Measurements from ENCODE around the gene CA9.

CA9 gene

GRCh38 chr9:35705372-35705771 lies 31.6 kb downstream of the CA9 start:
- TF ChIP-seq, protein P1, sequence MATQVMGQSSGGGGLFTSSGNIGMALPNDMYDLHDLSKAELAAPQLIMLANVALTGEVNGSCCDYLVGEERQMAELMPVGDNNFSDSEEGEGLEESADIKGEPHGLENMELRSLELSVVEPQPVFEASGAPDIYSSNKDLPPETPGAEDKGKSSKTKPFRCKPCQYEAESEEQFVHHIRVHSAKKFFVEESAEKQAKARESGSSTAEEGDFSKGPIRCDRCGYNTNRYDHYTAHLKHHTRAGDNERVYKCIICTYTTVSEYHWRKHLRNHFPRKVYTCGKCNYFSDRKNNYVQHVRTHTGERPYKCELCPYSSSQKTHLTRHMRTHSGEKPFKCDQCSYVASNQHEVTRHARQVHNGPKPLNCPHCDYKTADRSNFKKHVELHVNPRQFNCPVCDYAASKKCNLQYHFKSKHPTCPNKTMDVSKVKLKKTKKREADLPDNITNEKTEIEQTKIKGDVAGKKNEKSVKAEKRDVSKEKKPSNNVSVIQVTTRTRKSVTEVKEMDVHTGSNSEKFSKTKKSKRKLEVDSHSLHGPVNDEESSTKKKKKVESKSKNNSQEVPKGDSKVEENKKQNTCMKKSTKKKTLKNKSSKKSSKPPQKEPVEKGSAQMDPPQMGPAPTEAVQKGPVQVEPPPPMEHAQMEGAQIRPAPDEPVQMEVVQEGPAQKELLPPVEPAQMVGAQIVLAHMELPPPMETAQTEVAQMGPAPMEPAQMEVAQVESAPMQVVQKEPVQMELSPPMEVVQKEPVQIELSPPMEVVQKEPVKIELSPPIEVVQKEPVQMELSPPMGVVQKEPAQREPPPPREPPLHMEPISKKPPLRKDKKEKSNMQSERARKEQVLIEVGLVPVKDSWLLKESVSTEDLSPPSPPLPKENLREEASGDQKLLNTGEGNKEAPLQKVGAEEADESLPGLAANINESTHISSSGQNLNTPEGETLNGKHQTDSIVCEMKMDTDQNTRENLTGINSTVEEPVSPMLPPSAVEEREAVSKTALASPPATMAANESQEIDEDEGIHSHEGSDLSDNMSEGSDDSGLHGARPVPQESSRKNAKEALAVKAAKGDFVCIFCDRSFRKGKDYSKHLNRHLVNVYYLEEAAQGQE (IDR thresholded peaks at IDR 0.05; ENCODE audit: insufficient replicate concordance, low read depth): no peak
- TF ChIP-seq, protein P2, sequence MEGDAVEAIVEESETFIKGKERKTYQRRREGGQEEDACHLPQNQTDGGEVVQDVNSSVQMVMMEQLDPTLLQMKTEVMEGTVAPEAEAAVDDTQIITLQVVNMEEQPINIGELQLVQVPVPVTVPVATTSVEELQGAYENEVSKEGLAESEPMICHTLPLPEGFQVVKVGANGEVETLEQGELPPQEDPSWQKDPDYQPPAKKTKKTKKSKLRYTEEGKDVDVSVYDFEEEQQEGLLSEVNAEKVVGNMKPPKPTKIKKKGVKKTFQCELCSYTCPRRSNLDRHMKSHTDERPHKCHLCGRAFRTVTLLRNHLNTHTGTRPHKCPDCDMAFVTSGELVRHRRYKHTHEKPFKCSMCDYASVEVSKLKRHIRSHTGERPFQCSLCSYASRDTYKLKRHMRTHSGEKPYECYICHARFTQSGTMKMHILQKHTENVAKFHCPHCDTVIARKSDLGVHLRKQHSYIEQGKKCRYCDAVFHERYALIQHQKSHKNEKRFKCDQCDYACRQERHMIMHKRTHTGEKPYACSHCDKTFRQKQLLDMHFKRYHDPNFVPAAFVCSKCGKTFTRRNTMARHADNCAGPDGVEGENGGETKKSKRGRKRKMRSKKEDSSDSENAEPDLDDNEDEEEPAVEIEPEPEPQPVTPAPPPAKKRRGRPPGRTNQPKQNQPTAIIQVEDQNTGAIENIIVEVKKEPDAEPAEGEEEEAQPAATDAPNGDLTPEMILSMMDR (IDR thresholded peaks at IDR 0.05; ENCODE audit: insufficient read depth, low read length): no peak
- TF ChIP-seq POLR2AphosphoS5 (IDR thresholded peaks at IDR 0.05; ENCODE audit: low read depth) (no peak), GABPA (IDR thresholded peaks at IDR 0.05; ENCODE audit: low read depth) (no peak), SPI1 (IDR thresholded peaks at IDR 0.05; ENCODE audit: borderline replicate concordance, low read depth) (no peak)
- Histone ChIP-seq H3K4me3 (replicated peaks; ENCODE audit: insufficient read depth, low read length) (no peak overlapping the region), H3K27ac (replicated peaks) (no peak overlapping the region), H3K27me3 (ENCODE audit: insufficient read depth, poor library complexity, severe bottlenecking) (no peaks in the 10 kb centered on the region)
- DNase-seq (ENCODE audit: low read depth in 1 of 2, low spot score in 1 of 2): no peak

- no peak overlapping the region for H3K27ac ChIP-seq (replicated peaks)
- no peaks in the 10 kb centered on the region for H3K27me3 ChIP-seq (ENCODE audit: insufficient read depth, poor library complexity, severe bottlenecking)
- no peak for TF ChIP-seq GABPA (IDR thresholded peaks at IDR 0.05; ENCODE audit: low read depth)
- no peak for TF ChIP-seq SPI1 (IDR thresholded peaks at IDR 0.05; ENCODE audit: borderline replicate concordance, low read depth)
- TF ChIP-seq, protein P1 (IDR thresholded peaks at IDR 0.05; ENCODE audit: insufficient replicate concordance, low read depth): no peak
- H3K4me3 ChIP-seq (replicated peaks; ENCODE audit: insufficient read depth, low read length): no peak overlapping the region
- DNase-seq (ENCODE audit: low read depth in 1 of 2, low spot score in 1 of 2): no peak
Measured at GRCh38 chr9:35705836-35706430, 32.2 kb downstream of the CA9 start.

DNA sequence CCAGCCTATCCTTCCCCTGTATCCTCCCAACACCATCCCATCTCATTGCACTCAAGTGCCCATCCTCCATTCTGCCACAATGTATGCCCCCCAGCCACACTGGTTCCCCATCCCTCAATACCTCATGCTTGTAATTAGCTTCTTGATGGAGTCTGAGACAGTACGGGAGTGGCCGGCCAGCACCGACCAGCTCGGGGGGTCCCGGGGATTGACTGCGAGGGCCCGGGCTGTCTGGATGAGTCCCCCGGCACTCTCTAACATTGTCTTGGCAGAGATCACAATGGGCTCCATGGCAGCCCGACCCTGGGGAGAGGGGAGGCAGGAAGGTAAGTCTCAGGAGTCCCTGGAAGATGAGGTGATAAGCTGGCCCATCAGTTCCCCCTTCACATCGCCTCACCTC lies 33.2 kb downstream of the CA9 start:
- no peak for DNase-seq (ENCODE audit: low read depth in 1 of 2, low spot score in 1 of 2)
- no peaks in the 10 kb centered on the region for H3K27me3 ChIP-seq (ENCODE audit: insufficient read depth, poor library complexity, severe bottlenecking)
- no peak overlapping the region for H3K4me3 ChIP-seq (replicated peaks; ENCODE audit: insufficient read depth, low read length)
- no peak overlapping the region for H3K27ac ChIP-seq (replicated peaks)
- TF ChIP-seq GABPA (IDR thresholded peaks at IDR 0.05; ENCODE audit: low read depth) (no peak), SPI1 (IDR thresholded peaks at IDR 0.05; ENCODE audit: borderline replicate concordance, low read depth) (no peak), POLR2AphosphoS5 (IDR thresholded peaks at IDR 0.05; ENCODE audit: low read depth) (no peak)

DNA sequence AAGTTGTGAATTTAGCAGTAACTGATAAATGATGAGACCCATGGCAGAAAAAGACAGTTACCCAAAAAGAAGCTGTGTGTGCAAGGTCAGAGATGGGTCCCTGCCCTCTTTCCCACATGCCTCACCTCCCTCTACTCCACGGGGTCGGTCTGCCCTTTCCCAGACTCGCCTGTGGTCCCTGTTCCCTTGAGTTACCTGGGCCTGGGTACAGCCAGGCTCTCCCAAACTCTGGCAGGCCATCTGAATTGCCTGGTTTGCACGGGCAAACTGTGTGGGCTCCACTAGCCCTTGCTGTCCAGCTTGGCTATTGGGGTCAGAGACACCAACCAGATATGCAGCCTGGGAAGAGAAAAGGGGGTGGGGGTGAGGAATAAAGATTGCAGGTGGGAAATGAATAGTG lies 34.4 kb downstream of the CA9 start:
- Histone ChIP-seq H3K4me3 (replicated peaks; ENCODE audit: insufficient read depth, low read length) (no peak overlapping the region), H3K27me3 (ENCODE audit: insufficient read depth, poor library complexity, severe bottlenecking) (no peaks in the 10 kb centered on the region), H3K27ac (replicated peaks) (no peak overlapping the region)
- no peak for TF ChIP-seq SPI1 (IDR thresholded peaks at IDR 0.05; ENCODE audit: borderline replicate concordance, low read depth)
- TF ChIP-seq, protein P2 (IDR thresholded peaks at IDR 0.05; ENCODE audit: insufficient read depth, low read length): no peak
- no peak for TF ChIP-seq GABPA (IDR thresholded peaks at IDR 0.05; ENCODE audit: low read depth)
- TF ChIP-seq, protein P1 (IDR thresholded peaks at IDR 0.05; ENCODE audit: insufficient replicate concordance, low read depth): no peak
- no peak for TF ChIP-seq POLR2AphosphoS5 (IDR thresholded peaks at IDR 0.05; ENCODE audit: low read depth)
- no peak for DNase-seq (ENCODE audit: low read depth in 1 of 2, low spot score in 1 of 2)

Data from HL-60 (cell line).